GM18511 (cell line): ENCODE measurements around the gene NEU1.
"Not testable (repeated sequence)": the region's sequence is repeated elsewhere in the genome, so short reads cannot be mapped to it uniquely, and the experiment has no call there.

Source experiments
- ATAC-seq: cut with Tn5 transposase; IDR thresholded peaks from one replicate; pipeline ENCODE4 v1.9.1; 2021; ENCODE audit warnings: mild to moderate bottlenecking, moderate library complexity; ENCODE audit not compliant: unreplicated experiment

NEU1 gene

GRCh38 chr6:31875877-31876276 lies 13.3 kb upstream of the NEU1 start:
- no peak for ATAC-seq

- ATAC-seq = no peak
Observed at GRCh38 chr6:31874836-31875572, 12.4 kb upstream of the NEU1 start.

- ATAC-seq = no peak
Observed at GRCh38 chr6:31874084-31874670, 11.6 kb upstream of the NEU1 start.

- no peak for ATAC-seq
Observed at GRCh38 chr6:31871046-31871659, 8.5 kb upstream of the NEU1 start.

- ATAC-seq = no peak
Observed at GRCh38 chr6:31870385-31870921, 7.8 kb upstream of the NEU1 start.

- ATAC-seq = no peak
Observed at GRCh38 chr6:31869343-31869742, 6.7 kb upstream of the NEU1 start.

- not testable (repeated sequence) for ATAC-seq
Observed at GRCh38 chr6:31868658-31868971, 6.0 kb upstream of the NEU1 start.

- ATAC-seq = no peak
Observed at GRCh38 chr6:31865205-31866118, 2.8 kb upstream of the NEU1 start.

- ATAC-seq = no peak
Observed at GRCh38 chr6:31864818-31865204, 2.2 kb upstream of the NEU1 start.

GRCh38 chr6:31864123-31864562 lies 1.5 kb upstream of the NEU1 start:
- not testable (repeated sequence) for ATAC-seq

- no peak for ATAC-seq
Observed at GRCh38 chr6:31861919-31862343, 690 bp downstream of the NEU1 start.

GRCh38 chr6:31861150-31861549 lies 1.5 kb downstream of the NEU1 start:
- ATAC-seq = no peak

GRCh38 chr6:31860349-31860748 lies 2.3 kb downstream of the NEU1 start:
- no peak for ATAC-seq

- no peak for ATAC-seq
Observed at GRCh38 chr6:31859923-31860322, 2.7 kb downstream of the NEU1 start.

GRCh38 chr6:31858707-31859106 lies 3.9 kb downstream of the NEU1 start:
- ATAC-seq = no peak

- ATAC-seq = not testable (repeated sequence)
Observed at GRCh38 chr6:31857774-31858173, 4.8 kb downstream of the NEU1 start.

GRCh38 chr6:31851980-31852718 lies 10.5 kb downstream of the NEU1 start:
- not testable (repeated sequence) for ATAC-seq

GRCh38 chr6:31851485-31851832 lies 11.2 kb downstream of the NEU1 start:
- ATAC-seq = no peak

- no peak for ATAC-seq
Observed at GRCh38 chr6:31850765-31851484, 11.7 kb downstream of the NEU1 start.
